GM06990 (cell line): ENCODE data around the gene CCDC121.

Experiments
- DNase-seq: peaks from one replicate; pipeline ENCODE4 v3.0.0-alpha.2; 2011; ENCODE audit not compliant: insufficient read length; ENCODE audit errors: extremely low read depth
- H3K27me3 ChIP-seq: replicated peaks from 2 replicates; pipeline ENCODE4 v1.6.0; 2011; ENCODE audit warnings: low read length; ENCODE audit not compliant: control insufficient read depth, insufficient read depth
- H3K36me3 ChIP-seq: 2 replicates; pipeline ENCODE4 v1.5.1; 2011; ENCODE audit warnings: low read length; ENCODE audit not compliant: control insufficient read depth, insufficient read depth
- H3K4me3 ChIP-seq: replicated peaks from 2 replicates; pipeline ENCODE4 v1.5.1; 2011; ENCODE audit warnings: low read depth, mild to moderate bottlenecking, control low read depth, low read length
- TF ChIP-seq, protein P1 (sequence below): IDR thresholded peaks from 2 replicates; pipeline ENCODE4 v1.5.1; 2011; ENCODE audit warnings: low read length, control low read depth, mild to moderate bottlenecking, inconsistent platforms; ENCODE audit not compliant: insufficient read depth, poor library complexity, severe bottlenecking

Gene CCDC121

GRCh38 chr2:27652790-27653189, 24.0 kb upstream of the CCDC121 start:
- TF ChIP-seq, protein P1, sequence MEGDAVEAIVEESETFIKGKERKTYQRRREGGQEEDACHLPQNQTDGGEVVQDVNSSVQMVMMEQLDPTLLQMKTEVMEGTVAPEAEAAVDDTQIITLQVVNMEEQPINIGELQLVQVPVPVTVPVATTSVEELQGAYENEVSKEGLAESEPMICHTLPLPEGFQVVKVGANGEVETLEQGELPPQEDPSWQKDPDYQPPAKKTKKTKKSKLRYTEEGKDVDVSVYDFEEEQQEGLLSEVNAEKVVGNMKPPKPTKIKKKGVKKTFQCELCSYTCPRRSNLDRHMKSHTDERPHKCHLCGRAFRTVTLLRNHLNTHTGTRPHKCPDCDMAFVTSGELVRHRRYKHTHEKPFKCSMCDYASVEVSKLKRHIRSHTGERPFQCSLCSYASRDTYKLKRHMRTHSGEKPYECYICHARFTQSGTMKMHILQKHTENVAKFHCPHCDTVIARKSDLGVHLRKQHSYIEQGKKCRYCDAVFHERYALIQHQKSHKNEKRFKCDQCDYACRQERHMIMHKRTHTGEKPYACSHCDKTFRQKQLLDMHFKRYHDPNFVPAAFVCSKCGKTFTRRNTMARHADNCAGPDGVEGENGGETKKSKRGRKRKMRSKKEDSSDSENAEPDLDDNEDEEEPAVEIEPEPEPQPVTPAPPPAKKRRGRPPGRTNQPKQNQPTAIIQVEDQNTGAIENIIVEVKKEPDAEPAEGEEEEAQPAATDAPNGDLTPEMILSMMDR, result no peak
- no peak overlapping the region for H3K4me3 ChIP-seq
- DNase-seq, result no peak
- H3K27me3 ChIP-seq, result no peaks in the 10 kb centered on the region
- H3K36me3 ChIP-seq, result peaks cover 19% of the 10 kb centered on the region

- H3K27me3 ChIP-seq, result no peaks in the 10 kb centered on the region
- no peak overlapping the region for H3K4me3 ChIP-seq
- TF ChIP-seq, protein P1, result no peak
- H3K36me3 ChIP-seq, result peaks cover 18% of the 10 kb centered on the region
- no peak for DNase-seq
Observed at GRCh38 chr2:27652341-27652740, 23.5 kb upstream of the CCDC121 start.

- no peaks in the 10 kb centered on the region for H3K27me3 ChIP-seq
- DNase-seq, result no peak
- H3K4me3 ChIP-seq, result no peak overlapping the region
- TF ChIP-seq, protein P1, result no peak
- peaks cover 15% of the 10 kb centered on the region for H3K36me3 ChIP-seq
Observed at GRCh38 chr2:27651056-27651455, 22.2 kb upstream of the CCDC121 start.

- H3K4me3 ChIP-seq, result no peak overlapping the region
- TF ChIP-seq, protein P1, result no peak
- H3K27me3 ChIP-seq, result no peaks in the 10 kb centered on the region
- no peak for DNase-seq
- peaks cover 10% of the 10 kb centered on the region for H3K36me3 ChIP-seq
Observed at GRCh38 chr2:27647737-27648136, 18.9 kb upstream of the CCDC121 start.

GRCh38 chr2:27647289-27647688, 18.5 kb upstream of the CCDC121 start:
- Histone ChIP-seq H3K27me3 (no peaks in the 10 kb centered on the region), H3K4me3 (no peak overlapping the region), H3K36me3 (peaks cover 11% of the 10 kb centered on the region)
- no peak for DNase-seq
- TF ChIP-seq, protein P1, result no peak

DNA sequence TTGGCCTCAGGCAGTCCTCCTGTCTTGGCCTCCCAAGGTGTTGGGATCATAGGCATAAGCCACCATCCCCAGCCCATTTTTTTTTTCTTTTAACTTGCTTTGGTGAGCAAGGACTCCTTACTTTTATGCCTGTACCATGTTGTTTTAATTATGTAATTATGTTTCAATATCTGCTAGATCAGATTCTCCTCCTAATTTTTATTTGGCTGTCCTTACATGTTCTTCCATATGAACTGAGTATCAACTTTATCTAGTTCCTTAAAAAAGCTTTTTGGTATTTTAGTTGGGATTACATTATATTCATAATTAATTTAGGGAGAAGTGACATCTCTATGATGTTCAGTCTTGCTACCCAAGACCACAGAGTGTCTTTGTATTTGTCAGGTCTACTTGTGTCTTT, 16.4 kb upstream of the CCDC121 start:
- TF ChIP-seq, protein P1, result no peak
- Histone ChIP-seq H3K4me3 (no peak overlapping the region), H3K27me3 (no peaks in the 10 kb centered on the region), H3K36me3 (peaks cover 7% of the 10 kb centered on the region)
- DNase-seq, result no peak
